Stimulated activated CD8-positive, alpha-beta memory T cell treated with anti-CD3 and anti-CD28 coated beads, Interleukin-12 subunit alpha, Interleukin-12 subunit beta, amount 100 ng/mL, for 24 hours (primary cell): ENCODE results near the gene ODAPH.

ENCODE experiments used
- DNase-seq: peaks from one replicate; pipeline ENCODE4 v3.0.0-alpha.2; 2020; ENCODE audit errors: extremely low read depth

ODAPH gene

DNA sequence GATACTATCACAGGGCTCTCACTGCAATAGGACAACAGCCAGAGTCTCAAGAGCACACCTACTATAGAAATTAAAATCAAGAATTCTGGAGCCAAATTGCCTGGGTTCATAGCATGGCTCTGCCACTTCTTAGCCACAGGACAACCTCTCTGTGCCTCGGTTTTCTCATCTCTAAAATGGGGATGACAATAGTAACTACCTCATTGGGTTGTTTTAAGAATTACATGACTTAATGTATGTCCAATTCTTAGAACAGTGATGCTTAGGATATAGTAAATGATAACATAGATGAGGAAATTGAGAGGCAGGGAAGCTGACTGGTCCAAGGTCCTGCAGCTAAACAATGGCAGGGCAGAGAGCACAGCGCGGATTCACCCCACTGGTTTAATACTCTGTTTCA lies 11.0 kb upstream of the ODAPH start:
- DNase-seq, result no peak

DNA sequence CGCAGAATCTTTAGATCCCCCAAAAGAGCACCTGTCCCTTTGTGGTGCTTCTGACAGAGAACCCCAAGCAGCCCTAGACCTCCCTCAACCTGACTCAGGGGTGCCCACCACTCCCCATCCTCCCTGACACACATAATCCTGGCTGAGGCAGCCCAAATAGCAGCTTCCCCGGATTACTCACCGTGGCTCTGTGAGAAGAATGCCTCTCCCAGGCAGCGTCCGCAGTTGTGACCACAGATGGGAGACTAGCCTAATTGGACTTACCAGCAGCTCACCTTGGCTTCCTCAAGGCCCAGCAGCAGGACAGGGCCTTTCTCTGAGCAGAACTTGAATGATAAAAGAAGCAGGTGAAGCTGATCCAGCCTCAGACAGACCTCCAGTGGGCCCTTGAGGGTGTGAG lies 10.3 kb upstream of the ODAPH start:
- no peak for DNase-seq

DNA sequence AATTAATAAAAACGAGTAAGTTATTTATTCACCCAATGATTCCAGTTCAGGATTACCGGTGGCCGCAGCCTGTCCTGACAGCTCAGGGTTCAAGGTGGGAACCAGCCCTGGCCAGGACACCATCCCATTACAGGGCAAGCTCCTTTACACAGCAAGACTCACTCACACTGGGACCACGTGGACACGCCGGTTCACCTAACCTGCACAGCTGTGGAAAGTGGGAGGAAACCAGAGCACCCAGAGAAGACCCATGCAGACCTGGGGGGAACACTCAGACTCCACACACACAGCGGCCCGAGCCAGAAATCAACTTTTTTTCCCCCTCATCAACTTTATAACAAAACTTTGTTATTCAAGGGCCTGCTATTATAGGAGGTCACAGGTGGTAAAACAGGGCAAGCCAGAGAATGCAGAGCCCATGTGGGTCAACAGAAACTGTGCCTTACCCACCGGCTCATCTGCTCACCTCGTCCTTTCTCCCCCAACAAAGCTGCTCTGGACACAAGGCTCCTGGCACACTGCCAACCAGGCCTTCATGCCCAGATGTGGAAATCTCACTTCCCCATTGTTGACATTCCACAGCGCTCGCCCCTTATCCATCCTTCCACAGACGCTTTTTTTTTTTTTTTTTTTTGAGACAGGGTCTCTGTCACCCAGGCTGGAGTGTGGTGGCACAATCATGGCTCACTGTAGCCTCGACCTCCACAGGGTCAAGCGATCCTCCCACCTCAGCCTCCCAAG lies 8.0 kb upstream of the ODAPH start:
- no peak for DNase-seq

- no peak for DNase-seq
Measured at GRCh38 chr4:75549019-75549418, 6.8 kb upstream of the ODAPH start.

- no peak for DNase-seq
Measured at GRCh38 chr4:75552452-75552851, 3.4 kb upstream of the ODAPH start.

- no peak for DNase-seq
Measured at GRCh38 chr4:75557696-75558095, 1.8 kb downstream of the ODAPH start.

GRCh38 chr4:75561789-75562188 lies 5.9 kb downstream of the ODAPH start:
- no peak for DNase-seq

DNA sequence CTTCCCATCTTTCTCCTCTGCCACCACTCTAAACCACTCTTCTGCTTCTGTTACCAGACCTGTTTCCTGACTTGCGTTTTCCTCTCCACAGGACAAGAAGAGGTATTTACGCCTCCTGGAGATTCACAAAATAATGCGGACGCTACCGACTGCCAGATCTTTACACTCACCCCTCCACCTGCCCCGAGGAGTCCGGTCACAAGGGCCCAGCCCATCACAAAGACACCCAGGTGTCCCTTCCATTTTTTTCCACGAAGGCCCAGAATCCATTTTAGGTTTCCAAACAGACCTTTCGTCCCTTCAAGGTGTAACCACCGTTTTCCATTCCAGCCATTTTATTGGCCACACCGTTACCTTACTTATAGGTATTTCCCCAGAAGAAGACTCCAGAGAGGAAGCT lies 8.2 kb downstream of the ODAPH start:
- no peak for DNase-seq

GRCh38 chr4:75565481-75565880 lies 9.6 kb downstream of the ODAPH start:
- DNase-seq, result no peak

GRCh38 chr4:75566911-75567310 lies 11.0 kb downstream of the ODAPH start:
- DNase-seq, result no peak

DNA sequence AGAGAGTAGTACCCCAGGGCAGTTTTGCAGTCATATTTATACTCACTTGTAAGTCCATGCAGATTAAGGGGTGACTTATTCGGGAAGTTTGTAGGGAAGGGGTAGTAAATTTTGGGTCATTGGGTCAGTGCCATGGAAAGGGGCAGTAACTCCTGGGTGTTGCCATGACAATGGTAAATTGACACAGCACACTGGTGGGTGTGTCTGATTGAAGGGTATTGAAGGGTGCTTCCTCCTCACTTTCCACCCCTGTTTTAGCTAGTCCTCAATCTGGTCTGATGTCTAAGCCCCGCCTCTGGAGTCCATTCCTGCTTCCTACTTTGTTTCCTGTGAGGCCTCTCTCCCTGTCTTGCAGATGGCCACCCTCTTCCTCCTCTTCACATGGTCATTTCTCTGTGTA lies 11.9 kb downstream of the ODAPH start:
- no peak for DNase-seq

DNA sequence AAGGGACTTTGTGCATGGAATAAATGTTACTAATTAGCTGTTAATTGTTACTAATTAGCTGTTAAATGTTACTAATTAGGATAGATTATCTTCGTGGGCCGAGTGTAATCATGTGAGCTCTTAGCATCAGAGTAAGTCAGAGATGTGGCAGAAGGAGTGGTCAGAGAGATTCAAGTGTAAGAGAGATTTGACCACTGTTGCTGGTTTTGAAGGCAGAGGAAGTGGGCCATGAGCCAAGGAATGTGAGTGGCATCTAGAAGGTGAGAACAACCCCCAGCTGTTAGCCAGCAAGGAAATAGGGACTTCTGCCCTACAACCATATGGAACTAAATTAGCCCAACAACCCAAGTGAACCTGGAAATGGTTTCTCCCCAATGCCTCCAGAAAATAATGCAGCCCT lies 28.2 kb downstream of the ODAPH start:
- no peak for DNase-seq

DNA sequence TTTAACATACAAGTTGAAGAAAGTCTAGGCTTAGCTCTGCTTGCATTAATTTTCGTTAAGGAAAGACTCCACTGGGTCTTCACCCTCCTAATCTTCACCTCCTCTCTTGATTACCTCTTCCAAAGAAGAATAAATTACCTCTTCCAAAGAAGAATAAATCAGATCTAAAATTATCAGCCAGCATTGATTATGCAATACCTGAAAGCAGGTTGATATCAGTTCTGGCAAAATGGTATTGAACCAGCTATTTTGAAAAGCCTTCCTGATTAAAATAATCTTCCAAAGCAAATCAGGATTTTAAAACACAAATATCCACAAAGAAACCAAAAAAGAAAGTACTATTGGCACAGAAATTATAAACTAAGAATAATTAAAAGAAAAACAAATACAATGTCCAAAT lies 37.5 kb downstream of the ODAPH start:
- no peak for DNase-seq

DNA sequence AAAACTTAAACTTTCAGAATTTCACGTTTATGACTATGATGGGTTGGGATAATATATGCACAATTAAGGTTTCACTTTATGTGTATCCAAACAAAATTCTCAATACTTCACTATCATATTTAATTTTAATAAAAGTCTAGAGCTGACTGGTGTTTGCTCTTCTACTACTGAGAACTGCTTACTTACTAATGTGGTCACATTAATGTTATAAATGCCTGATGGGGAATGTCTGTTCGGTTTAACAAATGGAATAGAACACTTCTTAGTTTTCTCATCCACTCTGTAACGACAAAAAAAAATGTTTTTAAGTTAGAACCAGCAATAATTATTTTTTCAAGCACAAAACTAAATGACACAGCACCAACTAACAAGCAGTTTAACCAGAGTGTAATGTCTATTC lies 40.2 kb downstream of the ODAPH start:
- no peak for DNase-seq

- DNase-seq, result no peak
Measured at GRCh38 chr4:75598390-75598789, 42.5 kb downstream of the ODAPH start.

DNA sequence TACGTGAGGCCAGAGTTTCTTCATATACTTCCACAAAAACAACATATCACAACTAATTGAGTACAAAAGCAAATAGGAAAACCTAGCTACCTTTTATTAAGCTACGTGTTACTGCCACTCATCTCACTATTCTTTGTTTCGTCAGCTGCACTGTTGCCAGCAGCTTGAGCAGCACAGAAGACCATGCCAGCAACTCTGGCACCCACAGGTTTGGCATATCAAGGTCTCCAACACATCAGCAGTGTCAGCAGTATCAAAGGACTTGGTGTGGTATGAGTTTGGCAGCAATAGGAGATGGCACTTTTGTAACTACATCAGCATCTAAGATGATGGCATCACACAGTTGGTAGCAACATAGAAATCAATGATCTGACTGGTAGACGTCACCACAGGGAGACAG lies 43.8 kb downstream of the ODAPH start:
- DNase-seq, result no peak

DNA sequence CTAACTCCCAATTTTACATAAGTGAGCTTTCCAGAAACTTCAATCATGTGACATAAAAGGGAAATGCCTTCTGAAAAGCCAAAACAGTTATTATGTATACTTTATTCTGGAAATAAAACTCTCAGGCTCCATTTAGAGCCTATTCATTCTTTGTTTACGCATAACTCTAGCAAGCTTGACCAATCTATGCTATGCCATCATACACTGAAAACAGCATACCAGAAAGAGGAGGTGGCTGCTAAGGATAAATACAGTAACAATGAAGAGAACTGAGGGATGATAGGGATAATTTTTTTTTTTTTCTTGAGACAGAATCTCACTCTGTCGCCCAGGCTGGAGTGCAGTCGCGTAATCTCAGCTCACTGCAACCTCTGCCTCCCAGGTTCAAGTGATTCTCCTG lies 50.1 kb downstream of the ODAPH start:
- no peak for DNase-seq

DNA sequence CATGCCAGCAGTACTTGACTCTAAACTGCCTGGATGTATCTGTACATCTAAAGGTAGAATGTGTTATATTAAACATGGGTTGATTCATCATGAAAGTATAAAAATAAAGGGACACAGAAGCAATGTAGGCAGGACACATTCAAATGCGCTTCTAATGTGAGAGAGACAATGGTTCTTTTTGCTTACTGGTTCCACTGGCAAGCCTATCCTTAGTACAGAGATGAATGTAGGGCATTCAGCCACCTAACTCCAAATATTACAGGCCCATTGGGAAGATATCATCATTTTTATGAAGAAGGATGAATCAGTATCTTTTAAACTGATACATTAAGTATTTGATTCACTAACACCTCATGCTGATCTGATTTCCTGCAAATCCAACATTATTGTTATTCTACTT lies 56.4 kb downstream of the ODAPH start:
- DNase-seq, result no peak
